Activated naive CD4-positive, alpha-beta T cell treated with anti-CD3 and anti-CD28 coated beads for 36 hours (primary cell): ENCODE measurements around the gene IQUB. TPM values are rescaled to one million over a fixed set of nuclear protein-coding genes. Genes with fewer than 3 reads are reported as not detected.
"Not testable (repeated sequence)": the region's sequence is repeated elsewhere in the genome, so short reads cannot be mapped to it uniquely, and the experiment has no call there.

Experiments
- CTCF ChIA-PET: fragments of 350-600 bp; sonication (Branson Sonifier 250); formaldehyde crosslinking; loops from one replicate; lab custom pipeline; 2021; ENCODE audit warnings: antibody characterized with exemption; lab: Charles Lee
- DNase-seq: peaks from one replicate; pipeline ENCODE4 v3.0.0-alpha.2; 2020
- H3K27ac Mint-ChIP-seq: one replicate; pipeline ENCODE4 v1.8.0; 2021; ENCODE audit warnings: mild to moderate bottlenecking, mixed read lengths
- H3K27me3 Mint-ChIP-seq: one replicate; pipeline ENCODE4 v1.8.0; 2021; ENCODE audit warnings: low read depth, mixed read lengths
- H3K36me3 Mint-ChIP-seq: one replicate; pipeline ENCODE4 v1.8.0; 2021; ENCODE audit warnings: low read depth, mixed read lengths
- H3K4me1 Mint-ChIP-seq: one replicate; pipeline ENCODE4 v1.8.0; 2021; ENCODE audit warnings: low read depth, mixed read lengths
- H3K4me3 Mint-ChIP-seq: one replicate; pipeline ENCODE4 v1.8.0; 2021; ENCODE audit warnings: mild to moderate bottlenecking, moderate library complexity, mixed read lengths
- H3K9me3 Mint-ChIP-seq: one replicate; pipeline ENCODE4 v1.8.0; 2021; ENCODE audit warnings: mixed read lengths
- intact Hi-C: fragments of 100-400 bp; cut with micrococcal nuclease; formaldehyde crosslinking; loops from one replicate; pipeline ENCODE4 v1.15.1; 2023
- total RNA-seq, 2 experiments: library from RNA; stranded (reverse); gene quantifications; one replicate each; pipeline ENCODE4 v1.2.3, GENCODE V29; 2021

Gene IQUB
- total RNA-seq, 2 experiments from 2014 or later: 0.07 TPM; not detected in 1

GRCh38 chr7:123478056-123478455, 56.3 kb downstream of the IQUB start:
- H3K27ac Mint-ChIP-seq, H3K4me1 Mint-ChIP-seq, intact Hi-C loops, DNase-seq, H3K9me3 Mint-ChIP-seq, H3K4me3 Mint-ChIP-seq, H3K36me3 Mint-ChIP-seq: not testable (repeated sequence)
- CTCF ChIA-PET: interaction anchor here (1.2 kb wide), 1 partner anchor 16 kb away, joined by 5 read pairs; no protein-coding TSS in a partner anchor
- peaks cover 26% of the 10 kb centered on the region for H3K27me3 Mint-ChIP-seq

GRCh38 chr7:123472750-123473445, 61.5 kb downstream of the IQUB start:
- H3K27me3 Mint-ChIP-seq: peaks cover 22% of the 10 kb centered on the region
- no peak overlapping the region for H3K27ac Mint-ChIP-seq
- H3K4me1 Mint-ChIP-seq: peaks cover 2% of the 10 kb centered on the region
- H3K9me3 Mint-ChIP-seq: no peaks in the 10 kb centered on the region
- no peaks in the 10 kb centered on the region for H3K36me3 Mint-ChIP-seq
- CTCF ChIA-PET: interaction anchor here (0.5 to 0.6 kb wide), 2 partner anchors 177 to 309 kb away, joined by 3 read pairs; no protein-coding TSS in a partner anchor
- no peak overlapping the region for H3K4me3 Mint-ChIP-seq
- DNase-seq: no peak
- intact Hi-C loops: no loop called here

GRCh38 chr7:123472327-123472726, 62.1 kb downstream of the IQUB start:
- CTCF ChIA-PET: interaction anchor here (0.5 kb wide), 1 partner anchor 177 kb away, joined by 3 read pairs; no protein-coding TSS in a partner anchor
- Mint-ChIP-seq H3K9me3 (no peaks in the 10 kb centered on the region), H3K4me1 (peaks cover 2% of the 10 kb centered on the region), H3K27ac (no peak overlapping the region), H3K4me3 (no peak overlapping the region), H3K27me3 (peaks cover 23% of the 10 kb centered on the region), H3K36me3 (no peaks in the 10 kb centered on the region)
- intact Hi-C loops: no loop called here
- no peak for DNase-seq

GRCh38 chr7:123468303-123468702, 66.1 kb downstream of the IQUB start:
- intact Hi-C loops: no loop called here
- H3K4me1 Mint-ChIP-seq: no peaks in the 10 kb centered on the region
- no peaks in the 10 kb centered on the region for H3K9me3 Mint-ChIP-seq
- H3K27ac Mint-ChIP-seq: no peak overlapping the region
- peaks cover 10% of the 10 kb centered on the region for H3K27me3 Mint-ChIP-seq
- CTCF ChIA-PET: no interaction called here
- DNase-seq: no peak
- no peaks in the 10 kb centered on the region for H3K36me3 Mint-ChIP-seq
- H3K4me3 Mint-ChIP-seq: no peak overlapping the region

GRCh38 chr7:123463890-123464289, 70.5 kb downstream of the IQUB start:
- Mint-ChIP-seq H3K36me3 (no peaks in the 10 kb centered on the region), H3K9me3 (no peaks in the 10 kb centered on the region), H3K4me3 (no peak overlapping the region), H3K27ac (no peak overlapping the region), H3K4me1 (no peaks in the 10 kb centered on the region), H3K27me3 (peaks cover 8% of the 10 kb centered on the region)
- no peak for DNase-seq
- CTCF ChIA-PET: no interaction called here
- intact Hi-C loops: no loop called here

- intact Hi-C loops: no loop called here
- H3K36me3 Mint-ChIP-seq: no peaks in the 10 kb centered on the region
- no peak overlapping the region for H3K27ac Mint-ChIP-seq
- no peaks in the 10 kb centered on the region for H3K9me3 Mint-ChIP-seq
- H3K4me1 Mint-ChIP-seq: no peaks in the 10 kb centered on the region
- no peak overlapping the region for H3K4me3 Mint-ChIP-seq
- CTCF ChIA-PET: interaction anchor here (0.7 kb wide), 1 partner anchor 31 kb away, joined by 3 read pairs; no protein-coding TSS in a partner anchor
- DNase-seq: no peak
- no peaks in the 10 kb centered on the region for H3K27me3 Mint-ChIP-seq
Observed at GRCh38 chr7:123460616-123461015, 73.8 kb downstream of the IQUB start.

GRCh38 chr7:123455965-123456470, 78.4 kb downstream of the IQUB start:
- CTCF ChIA-PET: no interaction called here
- Mint-ChIP-seq H3K4me1 (no peaks in the 10 kb centered on the region), H3K4me3 (no peak overlapping the region), H3K9me3 (peaks cover 1% of the 10 kb centered on the region), H3K27me3 (no peaks in the 10 kb centered on the region), H3K36me3 (no peaks in the 10 kb centered on the region), H3K27ac (no peak overlapping the region)
- intact Hi-C loops: loop anchor here (2.0 kb wide), 1 partner anchor 45 kb away; no protein-coding TSS in a partner anchor
- no peak for DNase-seq

- Mint-ChIP-seq H3K36me3 (no peaks in the 10 kb centered on the region), H3K4me1 (no peaks in the 10 kb centered on the region), H3K27me3 (no peaks in the 10 kb centered on the region), H3K4me3 (no peak overlapping the region), H3K27ac (no peak overlapping the region), H3K9me3 (no peaks in the 10 kb centered on the region)
- intact Hi-C loops: no loop called here
- no peak for DNase-seq
- CTCF ChIA-PET: no interaction called here
Observed at GRCh38 chr7:123440101-123440548, 94.3 kb downstream of the IQUB start.

GRCh38 chr7:123439191-123439590, 95.2 kb downstream of the IQUB start:
- no peak overlapping the region for H3K27ac Mint-ChIP-seq
- intact Hi-C loops: no loop called here
- H3K27me3 Mint-ChIP-seq: no peaks in the 10 kb centered on the region
- no peaks in the 10 kb centered on the region for H3K4me1 Mint-ChIP-seq
- DNase-seq: no peak
- no peaks in the 10 kb centered on the region for H3K9me3 Mint-ChIP-seq
- CTCF ChIA-PET: no interaction called here
- H3K36me3 Mint-ChIP-seq: no peaks in the 10 kb centered on the region
- H3K4me3 Mint-ChIP-seq: no peak overlapping the region

GRCh38 chr7:123437447-123437995, 96.9 kb downstream of the IQUB start:
- Mint-ChIP-seq H3K27me3 (no peaks in the 10 kb centered on the region), H3K4me1 (no peaks in the 10 kb centered on the region), H3K4me3 (no peak overlapping the region), H3K36me3 (no peaks in the 10 kb centered on the region), H3K27ac (no peak overlapping the region), H3K9me3 (no peaks in the 10 kb centered on the region)
- intact Hi-C loops: no loop called here
- DNase-seq: no peak
- CTCF ChIA-PET: no interaction called here

GRCh38 chr7:123435080-123435700, 99.2 kb downstream of the IQUB start:
- intact Hi-C loops: no loop called here
- DNase-seq: no peak
- no peaks in the 10 kb centered on the region for H3K4me1 Mint-ChIP-seq
- H3K36me3 Mint-ChIP-seq: no peaks in the 10 kb centered on the region
- no peak overlapping the region for H3K4me3 Mint-ChIP-seq
- no peaks in the 10 kb centered on the region for H3K27me3 Mint-ChIP-seq
- H3K9me3 Mint-ChIP-seq: no peaks in the 10 kb centered on the region
- no peak overlapping the region for H3K27ac Mint-ChIP-seq
- CTCF ChIA-PET: no interaction called here

GRCh38 chr7:123433665-123434064, 100.7 kb downstream of the IQUB start:
- Mint-ChIP-seq H3K27ac (no peak overlapping the region), H3K9me3 (no peaks in the 10 kb centered on the region), H3K4me1 (no peaks in the 10 kb centered on the region), H3K27me3 (no peaks in the 10 kb centered on the region), H3K4me3 (no peak overlapping the region), H3K36me3 (no peaks in the 10 kb centered on the region)
- intact Hi-C loops: no loop called here
- CTCF ChIA-PET: no interaction called here
- no peak for DNase-seq
